D721Med (cell line): ENCODE results near the gene PTPA.

ENCODE experiments used
- DNase-seq: peaks from one replicate; pipeline ENCODE4 v3.0.0; 2011; ENCODE audit warnings: low spot score; ENCODE audit not compliant: insufficient read length
- FAIRE-seq: peaks from 2 replicates; lab custom pipeline; 2011; peaks lifted over from hg19 to GRCh38; lab: Jason Lieb, UNC
- TF ChIP-seq, protein P1 (sequence below): IDR thresholded peaks from 2 replicates; pipeline ENCODE4 v1.5.1; 2012; ENCODE audit warnings: mild to moderate bottlenecking, control low read depth; ENCODE audit not compliant: insufficient read depth; ENCODE audit errors: missing control alignments

Gene PTPA

DNA sequence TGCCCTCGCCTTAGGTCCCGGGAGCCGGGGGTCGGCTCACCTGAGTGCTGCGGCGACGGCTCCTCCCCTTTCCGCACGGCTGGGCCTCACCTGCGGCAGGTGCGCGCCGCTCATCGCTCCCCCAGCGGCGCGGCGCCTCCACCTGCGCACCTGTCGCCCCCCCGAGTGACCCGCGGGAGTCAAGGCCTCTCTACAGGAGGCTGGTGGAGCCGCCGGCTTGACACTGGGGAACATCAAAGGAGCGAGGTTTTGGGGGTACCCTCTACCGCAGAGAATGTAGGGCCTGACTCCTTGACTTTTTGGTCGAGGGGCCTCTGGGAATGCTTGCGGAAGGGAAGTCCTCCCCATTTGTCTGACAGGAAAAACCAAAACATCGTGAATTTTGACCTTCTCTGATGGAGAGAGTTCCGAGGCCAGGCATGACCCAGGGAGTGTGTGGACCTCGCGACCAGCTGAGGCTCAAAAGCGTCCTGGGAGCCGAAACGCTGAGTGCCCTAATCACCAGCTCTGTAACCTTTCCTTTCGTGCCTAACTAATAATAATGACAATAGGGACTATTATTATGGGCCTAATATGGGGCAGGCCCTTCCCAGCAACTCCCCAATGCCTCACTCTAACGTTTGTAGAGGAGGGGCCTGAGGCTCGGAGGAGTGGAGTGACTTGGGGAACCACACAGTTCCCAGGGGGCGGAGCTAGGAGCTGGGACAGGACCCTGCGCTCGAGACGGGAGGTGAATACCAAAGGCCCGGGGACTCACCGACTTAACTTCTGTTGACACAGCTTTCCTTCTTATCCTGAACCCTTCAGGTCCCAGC, 67.6 kb downstream of the PTPA start:
- DNase-seq (no peak), FAIRE-seq (no peak)
- TF ChIP-seq, protein P1, sequence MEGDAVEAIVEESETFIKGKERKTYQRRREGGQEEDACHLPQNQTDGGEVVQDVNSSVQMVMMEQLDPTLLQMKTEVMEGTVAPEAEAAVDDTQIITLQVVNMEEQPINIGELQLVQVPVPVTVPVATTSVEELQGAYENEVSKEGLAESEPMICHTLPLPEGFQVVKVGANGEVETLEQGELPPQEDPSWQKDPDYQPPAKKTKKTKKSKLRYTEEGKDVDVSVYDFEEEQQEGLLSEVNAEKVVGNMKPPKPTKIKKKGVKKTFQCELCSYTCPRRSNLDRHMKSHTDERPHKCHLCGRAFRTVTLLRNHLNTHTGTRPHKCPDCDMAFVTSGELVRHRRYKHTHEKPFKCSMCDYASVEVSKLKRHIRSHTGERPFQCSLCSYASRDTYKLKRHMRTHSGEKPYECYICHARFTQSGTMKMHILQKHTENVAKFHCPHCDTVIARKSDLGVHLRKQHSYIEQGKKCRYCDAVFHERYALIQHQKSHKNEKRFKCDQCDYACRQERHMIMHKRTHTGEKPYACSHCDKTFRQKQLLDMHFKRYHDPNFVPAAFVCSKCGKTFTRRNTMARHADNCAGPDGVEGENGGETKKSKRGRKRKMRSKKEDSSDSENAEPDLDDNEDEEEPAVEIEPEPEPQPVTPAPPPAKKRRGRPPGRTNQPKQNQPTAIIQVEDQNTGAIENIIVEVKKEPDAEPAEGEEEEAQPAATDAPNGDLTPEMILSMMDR = no peak

DNA sequence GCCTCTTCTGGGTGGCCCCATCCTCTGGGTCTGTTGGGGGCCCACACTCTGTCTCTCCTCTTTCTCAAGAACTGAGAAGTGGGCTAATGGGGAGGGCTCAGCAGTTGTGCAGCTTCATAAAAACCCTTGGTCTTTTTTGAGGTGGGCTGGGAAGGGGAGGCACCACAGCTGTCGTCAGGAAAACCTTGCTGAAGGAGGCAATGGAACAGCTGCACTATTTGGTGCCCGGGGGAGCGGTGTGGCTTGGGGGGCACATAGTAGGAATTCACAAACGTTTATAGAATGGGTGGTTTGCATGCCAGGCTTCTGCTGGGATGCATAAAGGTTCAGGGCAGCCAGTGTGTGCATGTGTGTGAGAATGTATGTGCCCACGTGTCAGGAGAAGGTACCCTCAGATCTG, 70.0 kb downstream of the PTPA start:
- TF ChIP-seq, protein P1 = no peak
- no peak for FAIRE-seq

DNA sequence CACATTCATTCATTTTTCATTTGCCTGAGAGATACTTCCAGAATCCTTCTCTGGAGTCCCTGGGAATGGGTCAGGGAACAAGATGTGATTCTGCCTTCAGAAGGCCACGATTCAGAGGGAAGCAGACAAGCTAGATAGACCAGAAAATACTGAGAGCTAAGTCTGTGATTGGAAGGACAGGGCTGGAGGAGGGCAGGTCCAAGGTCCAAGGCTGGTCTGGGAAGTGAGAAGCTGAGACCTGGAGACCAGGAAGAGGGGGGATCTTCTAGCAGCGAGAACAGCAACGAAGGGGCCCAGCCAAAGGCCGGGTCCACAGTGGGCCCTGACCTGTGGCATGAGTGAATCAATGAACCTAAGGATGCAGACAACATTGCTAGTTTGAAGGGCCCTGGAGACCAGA, 70.9 kb downstream of the PTPA start:
- DNase-seq = no peak
- no peak for FAIRE-seq
- TF ChIP-seq, protein P1 = no peak

More for the DNA sequence above, 70.0 kb downstream of the PTPA start:
- DNase-seq = no peak

DNA sequence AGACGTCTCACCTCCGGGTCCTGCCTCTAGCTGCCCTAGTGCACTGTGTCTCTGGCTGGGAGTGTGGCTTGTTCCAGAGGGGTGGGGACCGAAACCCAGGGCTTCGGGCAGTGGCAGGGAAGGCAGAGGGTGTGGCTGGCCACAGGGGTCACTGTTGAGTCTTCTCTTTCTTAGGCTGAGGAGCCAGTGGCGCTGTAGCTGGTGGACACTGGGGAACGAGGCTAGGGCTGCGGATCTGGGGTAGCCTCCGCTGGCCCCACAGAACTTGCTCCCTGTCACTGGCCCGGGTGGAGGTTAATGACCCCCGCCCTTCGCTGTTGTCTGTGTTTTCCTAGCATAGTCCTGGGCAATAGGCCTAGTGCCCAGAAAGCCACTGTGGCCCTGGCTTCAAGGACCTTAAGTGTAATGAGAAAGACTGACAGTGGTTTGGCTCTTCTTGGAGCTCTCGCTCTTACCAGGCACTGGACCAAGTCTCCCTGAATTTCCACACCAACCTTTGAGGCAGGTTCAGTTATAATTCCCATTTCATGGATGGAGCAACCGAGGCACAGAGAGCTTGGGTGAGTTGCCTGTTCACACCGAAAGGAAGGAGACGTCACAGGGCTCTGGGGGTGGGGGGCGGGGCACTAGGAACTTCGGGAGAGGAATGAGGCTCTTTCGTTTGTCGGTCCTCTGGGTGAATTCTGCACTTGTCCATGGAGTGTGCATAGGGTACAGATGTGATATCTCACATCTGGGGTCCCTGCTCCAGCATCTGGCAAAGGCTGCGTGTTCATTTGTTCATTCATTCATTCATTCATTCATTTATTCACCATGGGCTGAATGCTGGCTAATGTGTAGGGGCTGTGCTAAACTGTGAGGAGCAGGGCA, 71.6 kb downstream of the PTPA start:
- no peak for DNase-seq
- TF ChIP-seq, protein P1 = no peak
- FAIRE-seq = no peak

DNA sequence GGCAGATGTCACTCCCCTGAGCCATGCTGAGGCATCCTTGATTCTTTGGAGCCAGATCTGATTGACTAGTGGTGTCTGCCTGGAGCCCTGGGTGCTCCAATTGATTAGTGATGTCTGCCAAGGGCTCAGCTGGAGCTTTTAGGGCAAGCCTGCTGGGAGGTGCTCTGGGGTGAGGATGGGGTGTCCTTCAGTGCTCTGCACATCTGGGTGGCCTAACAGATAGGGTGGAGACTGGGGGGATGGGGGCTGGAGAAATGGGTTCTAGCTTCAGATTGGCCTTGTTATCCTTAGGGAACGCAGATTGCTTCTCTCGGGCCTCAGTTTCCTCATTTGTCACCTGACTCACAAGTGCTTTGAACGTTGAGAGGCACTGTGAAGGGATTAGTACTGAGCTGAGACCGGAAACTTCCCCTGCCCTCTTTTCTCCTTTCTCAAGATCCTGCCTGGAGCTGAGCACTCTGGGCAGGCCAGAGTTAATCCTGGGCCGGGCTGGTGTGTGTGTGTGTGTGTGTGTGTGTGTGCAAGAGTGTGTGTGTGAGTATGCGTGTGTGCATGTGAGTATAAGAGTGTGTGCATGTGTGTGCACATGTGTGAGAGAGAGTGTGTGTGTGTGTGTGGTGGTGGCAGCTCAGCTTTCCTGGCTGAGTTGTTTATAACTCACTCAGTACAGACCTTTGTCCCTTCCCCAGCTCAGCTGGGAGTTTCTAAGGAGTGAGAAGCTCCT, 72.4 kb downstream of the PTPA start:
- TF ChIP-seq, protein P1 = no peak
- FAIRE-seq (no peak), DNase-seq (no peak)

DNA sequence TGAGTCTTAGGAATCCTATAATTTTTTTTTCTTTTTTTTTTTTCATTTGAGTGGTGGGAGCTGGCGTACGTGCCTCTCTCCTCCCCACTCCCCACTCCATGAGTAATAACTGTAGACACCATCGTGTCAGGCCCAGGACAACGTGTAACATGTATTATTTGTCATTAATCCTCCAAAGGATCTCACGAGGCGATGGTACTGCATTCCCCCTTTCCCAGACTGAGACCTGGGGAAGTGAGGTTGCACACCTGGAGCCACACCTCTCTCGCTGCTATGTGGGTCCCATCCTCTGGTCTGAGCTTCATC, 73.0 kb downstream of the PTPA start:
- TF ChIP-seq, protein P1 = no peak
- no peak for DNase-seq
- FAIRE-seq = no peak
